Upper lobe of left lung (tissue), 4 donors: ENCODE results near the gene MCOLN3.

Experiments used
- CTCF ChIP-seq, 6 experiments: fragments of 450-650 bp in 4 of 6; fragments of 200-600 bp in 2 of 6; sonication (generic) in 2 of 6; IDR thresholded peaks; one replicate each; pipeline ENCODE4 v1.5.1; 2016 to 2019; ENCODE audit warnings: antibody characterized with exemption in 6 of 6
- EP300 ChIP-seq, 4 donors: sonication (generic); formaldehyde crosslinking; IDR thresholded peaks; one replicate each; pipeline ENCODE4 v1.5.1; 2017; ENCODE audit warnings: antibody characterized with exemption in 4 of 4, control low read depth in 2 of 4
- POLR2A ChIP-seq, 4 donors: fragments of 450-650 bp; IDR thresholded peaks; one replicate each; pipeline ENCODE4 v1.5.1; 2016 to 2017; ENCODE audit warnings: antibody characterized with exemption in 4 of 4, mild to moderate bottlenecking in 2 of 4
- POLR2AphosphoS5 ChIP-seq, 2 donors: sonication (generic); formaldehyde crosslinking; IDR thresholded peaks; one replicate each; pipeline ENCODE4 v1.5.1; 2017; ENCODE audit warnings: antibody characterized with exemption in 2 of 2

- TF ChIP-seq CTCF (IDR thresholded peaks at IDR 0.05): no peak
- no peak for TF ChIP-seq EP300 (IDR thresholded peaks at IDR 0.05)
- no peak for TF ChIP-seq POLR2A (IDR thresholded peaks at IDR 0.05)
- no peak for TF ChIP-seq POLR2AphosphoS5 (IDR thresholded peaks at IDR 0.05)
Observed at GRCh38 chr1:85054664-85055063, 6.4 kb upstream of the MCOLN3 start.
